HepG2 (cell line): Measurements from ENCODE around the gene ZNF234. TPM values are rescaled to one million over a fixed set of nuclear protein-coding genes. Genes with fewer than 3 reads are reported as not detected.

Experiments used
- ATAC-seq: fragments of 200-7000 bp; cut with Tn5 transposase; 3 replicates; pipeline ENCODE4 v1.9.1; 2020; ENCODE audit warnings: mild to moderate bottlenecking, moderate library complexity
- BruUV-seq: library from RNA; stranded (reverse); fragments of 400-500 nt; replicated peaks from 2 replicates; lab custom pipeline; 2021; lab: Mats Ljungman, UMichigan
- CTCF ChIA-PET: fragments of 300-600 bp; formaldehyde crosslinking; extraction: SDS; loops from one replicate; lab custom pipeline; 2021; ENCODE audit warnings: low total read pairs, inconsistent platforms, low intra/inter-chr PET ratio; lab: Yijun Ruan, JAX
- POLR2A ChIA-PET: fragments of 350-600 bp; sonication (Branson Sonifier 250); formaldehyde crosslinking; loops from one replicate; lab custom pipeline; 2020; ENCODE audit warnings: antibody characterized with exemption, inconsistent platforms; lab: Yijun Ruan, JAX
- DNase-seq: peaks from one replicate; pipeline ENCODE4 v3.0.0-alpha.2; 2015; ENCODE audit warnings: low spot score
- FAIRE-seq: peaks from 3 replicates; lab custom pipeline; 2011; peaks lifted over from hg19 to GRCh38; lab: Jason Lieb, UNC
- H2AFZ ChIP-seq: one replicate; pipeline ENCODE4 v1.6.1; 2011; ENCODE audit warnings: low read length, inconsistent platforms
- H3K27ac ChIP-seq: fragments of 300-600 bp; 3 replicates; pipeline ENCODE4 v1.8.0; 2011; ENCODE audit warnings: mixed run types, mild to moderate bottlenecking, mixed read lengths, low read length, inconsistent platforms; ENCODE audit not compliant: insufficient read depth; ENCODE audit errors: extremely low read length
- H3K27me3 ChIP-seq, 2 experiments: fragments of 200-600 bp in 1 of 2; 2 replicates in 1 of 2; 3 replicates in 1 of 2; pipeline versions ENCODE4 v1.6.0 to v1.8.0; 2011; ENCODE audit warnings: low read length in 2 of 2, mild to moderate bottlenecking in 2 of 2, moderate library complexity in 2 of 2, inconsistent platforms in 1 of 2; ENCODE audit not compliant: insufficient read depth in 2 of 2, control insufficient read depth in 1 of 2
- H3K36me3 ChIP-seq, 2 experiments: fragments of 200-600 bp in 1 of 2; replicated peaks in 1 of 2; 2 replicates in 1 of 2; 3 replicates in 1 of 2; pipeline versions ENCODE4 v1.5.1 to v1.8.0; 2011; ENCODE audit warnings: low read length in 2 of 2, inconsistent platforms in 1 of 2; ENCODE audit not compliant: insufficient read depth in 2 of 2, control insufficient read depth in 1 of 2
- H3K4me1 ChIP-seq: 2 replicates; pipeline ENCODE4 v1.5.1; 2012; ENCODE audit warnings: low read length, inconsistent platforms; ENCODE audit not compliant: insufficient read depth
- H3K4me2 ChIP-seq: 2 replicates; pipeline ENCODE4 v1.6.0; 2011; ENCODE audit warnings: low read depth, low read length, inconsistent platforms
- H3K4me3 ChIP-seq, 3 experiments: fragments of 200-600 bp in 1 of 3; sonication (generic), shearing (Covaris generic) in 1 of 3; replicated peaks in 1 of 3; 2 replicates each; pipeline ENCODE4 v1.5.1; 2011 to 2016; ENCODE audit warnings: low read length in 3 of 3, inconsistent platforms in 2 of 3, low read depth in 2 of 3, mild to moderate bottlenecking in 2 of 3, control low read depth in 1 of 3, mixed read lengths in 1 of 3; ENCODE audit not compliant: insufficient read depth in 1 of 3
- H3K79me2 ChIP-seq: one replicate; pipeline ENCODE4 v1.6.1; 2011; ENCODE audit warnings: low read length, inconsistent platforms; ENCODE audit not compliant: insufficient read depth
- H3K9ac ChIP-seq: 2 replicates; pipeline ENCODE4 v1.6.0; 2011; ENCODE audit warnings: mild to moderate bottlenecking, low read depth, low read length, inconsistent platforms; ENCODE audit not compliant: insufficient read depth
- H3K9me3 ChIP-seq: 2 replicates; pipeline ENCODE4 v1.5.1; 2012; ENCODE audit warnings: mild to moderate bottlenecking, low read length
- H4K20me1 ChIP-seq: 2 replicates; pipeline ENCODE4 v1.6.0; 2011; ENCODE audit warnings: inconsistent platforms, mild to moderate bottlenecking, low read length, moderate library complexity; ENCODE audit not compliant: insufficient read depth
- ATF7 ChIP-seq, 2 experiments: fragments of 450-650 bp in 1 of 2; sonication (generic) in 1 of 2; formaldehyde crosslinking in 1 of 2; IDR thresholded peaks; 2 replicates each; pipeline versions ENCODE4 v1.4.0 to v1.6.1; 2016 to 2020; ENCODE audit warnings: antibody characterized with exemption in 1 of 2, mild to moderate bottlenecking in 1 of 2, missing genetic modification reagents in 1 of 2
- CC2D1A ChIP-seq: sonication (generic); formaldehyde crosslinking; IDR thresholded peaks from 2 replicates; pipeline ENCODE4 v1.8.1; 2023; ENCODE audit warnings: mild to moderate bottlenecking, missing genetic modification reagents
- CREB1 ChIP-seq, 2 experiments: fragments of 450-650 bp in 1 of 2; IDR thresholded peaks; 2 replicates each; pipeline ENCODE4 v1.6.1; 2016 to 2017; ENCODE audit warnings: control low read depth in 1 of 2, mild to moderate bottlenecking in 1 of 2, missing compliant biosample characterization in 1 of 2, missing genetic modification characterization in 1 of 2
- FOSL1 ChIP-seq: sonication (generic); formaldehyde crosslinking; IDR thresholded peaks from 2 replicates; pipeline ENCODE4 v1.9.0; 2021; ENCODE audit warnings: missing genetic modification reagents, borderline replicate concordance
- NR3C1 ChIP-seq: sonication (generic); formaldehyde crosslinking; IDR thresholded peaks from 2 replicates; pipeline ENCODE4 v1.4.0; 2020; ENCODE audit warnings: missing genetic modification reagents
- PPARG ChIP-seq: conservative IDR thresholded peaks from 2 replicates; pipeline ENCODE4 v1.6.1; 2016; ENCODE audit warnings: missing biosample characterization, missing genetic modification reagents
- RFX1 ChIP-seq: fragments of 450-650 bp; IDR thresholded peaks from 2 replicates; pipeline ENCODE4 v1.6.1; 2017
- ZNF615 ChIP-seq: sonication (generic); formaldehyde crosslinking; IDR thresholded peaks from 2 replicates; pipeline ENCODE4 v1.5.0; 2020; ENCODE audit warnings: mild to moderate bottlenecking, missing genetic modification reagents, borderline replicate concordance
- WGBS: methylation state at CpG from one replicate; pipeline ENCODE4 v1.1.6; 2017; ENCODE audit warnings: low lambda C conversion rate; 5-methylcytosine and 5-hydroxymethylcytosine counted together
- in situ Hi-C: cut with HindIII; loops from 2 replicates; pipeline ENCODE4 v1.10.0; 2017; ENCODE audit warnings: low pct_unique_long_range_greater_than_20kb; ENCODE audit not compliant: extremely low pct_ligation_motif_present
- intact Hi-C: fragments of 100-400 bp; cut with micrococcal nuclease; formaldehyde crosslinking; loops from one replicate; pipeline ENCODE4 v1.10.0; 2022; ENCODE audit not compliant: unreplicated experiment
- polyA plus RNA-seq, 8 experiments: library from polyadenylated mRNA; depleted of rRNA in 3 of 8; stranded (reverse) in 7 of 8; unstranded in 1 of 8; fragments of >200 nt; fragmentation: Illumina TruSeq in 4 of 8; extraction: Trizol in 4 of 8; gene quantifications; 2 replicates each; pipeline versions ENCODE4 v1.2.1 to v1.2.3, GENCODE V29; 2011 to 2016; ENCODE audit warnings: low read depth in 4 of 8, missing spikeins in 1 of 8, mixed read lengths in 1 of 8; ENCODE audit not compliant: insufficient read depth in 1 of 8
- total RNA-seq, 5 experiments: library from RNA; depleted of rRNA; stranded (reverse); fragments of >200 nt; fragmentation: Illumina TruSeq; extraction: Trizol; gene quantifications; 2 replicates each; pipeline ENCODE4 v1.2.3, GENCODE V29; 2016; ENCODE audit warnings: low read depth in 1 of 5
- TF ChIP-seq, protein P1 (sequence below): sonication (generic); formaldehyde crosslinking; IDR thresholded peaks from 2 replicates; pipeline ENCODE4 v1.5.1; 2020; ENCODE audit warnings: missing genetic modification reagents, mild to moderate bottlenecking, borderline replicate concordance
- TF ChIP-seq, protein P2 (sequence below): sonication (generic); IDR thresholded peaks from 2 replicates; pipeline ENCODE4 v1.6.1; 2016; ENCODE audit warnings: low read depth, borderline replicate concordance
- TF ChIP-seq, protein P3 (sequence below): sonication (generic); formaldehyde crosslinking; IDR thresholded peaks from 2 replicates; pipeline ENCODE4 v1.5.1; 2020; ENCODE audit warnings: missing genetic modification reagents, mild to moderate bottlenecking, borderline replicate concordance

The ZNF234 gene
- total and polyA plus RNA-seq, 2 of the 13 experiments (the other 11 are each of a cell fraction or from before 2014, with no cell fraction given) = 3.5 to 11.2 TPM

DNA sequence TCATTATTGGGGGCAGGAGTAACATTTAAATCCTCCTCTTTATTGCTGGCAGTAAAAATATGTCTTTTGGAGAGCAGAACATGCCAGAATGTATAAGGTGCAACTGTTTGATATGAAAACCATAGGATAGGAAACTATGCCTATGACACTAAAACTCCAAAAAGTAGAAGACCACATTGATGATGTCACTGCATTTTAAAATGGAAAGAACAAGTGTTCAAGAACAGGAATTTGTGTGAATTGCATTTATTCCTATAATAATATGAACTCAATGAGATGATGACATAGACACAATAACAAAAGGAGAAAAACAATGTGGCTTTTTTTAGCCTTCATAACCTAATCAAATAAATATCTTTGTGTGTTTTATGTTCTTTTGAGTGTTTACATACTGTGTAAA, 31.9 kb upstream of the ZNF234 start:
- H3K4me2 ChIP-seq = no peak overlapping the region
- BruUV-seq = no TSS peak
- in situ Hi-C loops = no loop called here
- H2AFZ ChIP-seq = no peak overlapping the region
- DNase-seq (no peak), ATAC-seq (no peak), FAIRE-seq (no peak)
- no peak for TF ChIP-seq NR3C1 (CRISPR knock-in tag)
- peak; percentile 73 for TF ChIP-seq ATF7 (IDR thresholded peaks at IDR 0.05)
- TF ChIP-seq ATF7 (CRISPR knock-in tag; IDR thresholded peaks at IDR 0.05) = no peak
- peak; percentile 75 for TF ChIP-seq CREB1 (IDR thresholded peaks at IDR 0.05)
- no peak for TF ChIP-seq CREB1 (CRISPR knock-in tag; IDR thresholded peaks at IDR 0.05)
- peaks cover 1 to 17% of the 10 kb centered on the region in 2 experiments; a peak in 3 of 5 replicates for H3K36me3 ChIP-seq
- no peak overlapping the region for H3K9ac ChIP-seq
- ChIA-PET POLR2A (no interaction called here), CTCF (no interaction called here)
- intact Hi-C loops = no loop called here
- no peaks in the 10 kb centered on the region for H3K79me2 ChIP-seq
- no peaks in the 10 kb centered on the region for H4K20me1 ChIP-seq
- H3K4me1 ChIP-seq = peaks cover 11% of the 10 kb centered on the region
- H3K4me3 ChIP-seq = no peak overlapping the region
- H3K9me3 ChIP-seq = no peaks in the 10 kb centered on the region
- H3K27ac ChIP-seq = no peak overlapping the region
- no peaks in the 10 kb centered on the region; a peak in 1 of 5 replicates for H3K27me3 ChIP-seq

DNA sequence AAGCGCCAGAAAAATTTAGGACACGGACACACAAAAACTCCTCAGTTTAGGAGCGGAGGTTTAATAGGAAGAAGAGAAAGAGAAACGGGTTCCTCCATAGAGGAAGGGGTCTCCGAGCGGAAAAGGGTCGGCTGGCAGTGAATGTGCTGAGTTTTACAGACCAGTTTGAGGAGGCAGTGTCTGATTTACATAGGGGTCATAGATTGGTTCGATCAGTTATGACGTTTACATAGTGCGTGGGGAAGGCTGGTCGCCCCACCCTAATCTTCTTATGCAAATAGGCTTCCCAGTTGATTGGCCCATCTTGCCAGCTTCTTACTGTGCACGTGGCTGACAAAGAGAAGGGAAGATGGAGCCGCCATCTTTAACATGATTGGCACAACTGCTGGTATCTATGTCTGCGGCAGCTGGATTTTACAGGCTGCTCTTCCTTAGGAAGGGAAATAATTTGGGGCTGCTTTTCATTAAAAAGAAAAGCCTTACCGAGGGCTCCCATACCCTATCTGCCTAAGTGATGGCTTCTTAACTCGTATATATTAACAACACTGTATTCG, 29.4 kb upstream of the ZNF234 start:
- Histone ChIP-seq H2AFZ (no peak overlapping the region), H3K36me3 (peaks cover 0 to 7% of the 10 kb centered on the region in 2 experiments; a peak in 2 of 5 replicates), H3K9me3 (no peaks in the 10 kb centered on the region), H3K4me1 (peaks cover 14% of the 10 kb centered on the region), H3K9ac (no peak overlapping the region), H3K79me2 (no peaks in the 10 kb centered on the region), H3K27me3 (no peaks in the 10 kb centered on the region; a peak in 1 of 5 replicates), H3K27ac (no peak overlapping the region), H3K4me3 (peak overlapping the region in 2 of 3 experiments; percentile 82 to 92; a peak in 3 of 6 replicates), H4K20me1 (no peaks in the 10 kb centered on the region), H3K4me2 (peak overlapping the region; percentile 85)
- WGBS = 85% methylated on average over 16 of the region's 17 CpGs
- BruUV-seq = no TSS peak
- no peak for FAIRE-seq
- in situ Hi-C loops (no loop called here), intact Hi-C loops (loop anchor here (2.0 to 10.0 kb wide), 2 partner anchors 107 to 177 kb away; partner anchors contain the start of genes ZNF230 and ZNF45)
- ChIA-PET POLR2A (interaction anchor here (3.5 kb wide), 1 partner anchor 53 kb away, joined by 19 read pairs; the partner anchor contains the start of gene ZNF226), CTCF (no interaction called here)
- ATAC-seq = no peak
- DNase-seq = no peak
- TF ChIP-seq CC2D1A (CRISPR knock-in tag) = no peak
- TF ChIP-seq, protein P1, sequence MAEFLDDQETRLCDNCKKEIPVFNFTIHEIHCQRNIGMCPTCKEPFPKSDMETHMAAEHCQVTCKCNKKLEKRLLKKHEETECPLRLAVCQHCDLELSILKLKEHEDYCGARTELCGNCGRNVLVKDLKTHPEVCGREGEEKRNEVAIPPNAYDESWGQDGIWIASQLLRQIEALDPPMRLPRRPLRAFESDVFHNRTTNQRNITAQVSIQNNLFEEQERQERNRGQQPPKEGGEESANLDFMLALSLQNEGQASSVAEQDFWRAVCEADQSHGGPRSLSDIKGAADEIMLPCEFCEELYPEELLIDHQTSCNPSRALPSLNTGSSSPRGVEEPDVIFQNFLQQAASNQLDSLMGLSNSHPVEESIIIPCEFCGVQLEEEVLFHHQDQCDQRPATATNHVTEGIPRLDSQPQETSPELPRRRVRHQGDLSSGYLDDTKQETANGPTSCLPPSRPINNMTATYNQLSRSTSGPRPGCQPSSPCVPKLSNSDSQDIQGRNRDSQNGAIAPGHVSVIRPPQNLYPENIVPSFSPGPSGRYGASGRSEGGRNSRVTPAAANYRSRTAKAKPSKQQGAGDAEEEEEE (CRISPR knock-in tag) = no peak
- no peak for TF ChIP-seq RFX1
- TF ChIP-seq, protein P2, sequence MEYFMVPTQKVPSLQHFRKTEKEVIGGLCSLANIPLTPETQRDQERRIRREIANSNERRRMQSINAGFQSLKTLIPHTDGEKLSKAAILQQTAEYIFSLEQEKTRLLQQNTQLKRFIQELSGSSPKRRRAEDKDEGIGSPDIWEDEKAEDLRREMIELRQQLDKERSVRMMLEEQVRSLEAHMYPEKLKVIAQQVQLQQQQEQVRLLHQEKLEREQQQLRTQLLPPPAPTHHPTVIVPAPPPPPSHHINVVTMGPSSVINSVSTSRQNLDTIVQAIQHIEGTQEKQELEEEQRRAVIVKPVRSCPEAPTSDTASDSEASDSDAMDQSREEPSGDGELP = no peak
- no peak for TF ChIP-seq FOSL1 (CRISPR knock-in tag)
- TF ChIP-seq PPARG (CRISPR knock-in tag) = no peak
- TF ChIP-seq ZNF615 (CRISPR knock-in tag) = no peak
- TF ChIP-seq, protein P3, sequence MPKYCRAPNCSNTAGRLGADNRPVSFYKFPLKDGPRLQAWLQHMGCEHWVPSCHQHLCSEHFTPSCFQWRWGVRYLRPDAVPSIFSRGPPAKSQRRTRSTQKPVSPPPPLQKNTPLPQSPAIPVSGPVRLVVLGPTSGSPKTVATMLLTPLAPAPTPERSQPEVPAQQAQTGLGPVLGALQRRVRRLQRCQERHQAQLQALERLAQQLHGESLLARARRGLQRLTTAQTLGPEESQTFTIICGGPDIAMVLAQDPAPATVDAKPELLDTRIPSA = no peak
